Stimulated activated effector memory CD8-positive, alpha-beta T cell treated with anti-CD3 and anti-CD28 coated beads, Interleukin-12 subunit alpha, Interleukin-12 subunit beta, amount 100 ng/mL, for 72 hours (primary cell): ENCODE data around the gene EXOC1L.
A peak's percentile ranks its signal among the peaks of the same experiment; 100 is the strongest.
"Not testable (repeated sequence)": the region's sequence is repeated elsewhere in the genome, so short reads cannot be mapped to it uniquely, and the experiment has no call there.

Experiments used
- ATAC-seq: fragments of 150-1000 bp; cut with Tn5 transposase; 2 replicates; pipeline ENCODE4 v1.10.0; 2021
- DNase-seq, 2 donors: peaks; one replicate each; pipeline ENCODE4 v3.0.0; 2021 to 2022; ENCODE audit warnings: low spot score in 2 of 2
- H3K27ac Mint-ChIP-seq: one replicate; pipeline ENCODE4 v1.8.0; 2022; ENCODE audit warnings: mild to moderate bottlenecking, mixed read lengths
- H3K36me3 Mint-ChIP-seq: one replicate; pipeline ENCODE4 v1.8.0; 2022; ENCODE audit warnings: mild to moderate bottlenecking, mixed read lengths
- H3K4me1 Mint-ChIP-seq: one replicate; pipeline ENCODE4 v1.8.0; 2022; ENCODE audit warnings: mixed read lengths
- H3K4me3 Mint-ChIP-seq: one replicate; pipeline ENCODE4 v1.8.0; 2022; ENCODE audit warnings: mild to moderate bottlenecking, mixed read lengths
- H3K9me3 Mint-ChIP-seq: one replicate; pipeline ENCODE4 v1.8.0; 2022; ENCODE audit warnings: mixed read lengths

Gene EXOC1L

GRCh38 chr4:55824865-55825264, 5.3 kb downstream of the EXOC1L start:
- DNase-seq: no peak
- Mint-ChIP-seq H3K36me3 (no peaks in the 10 kb centered on the region), H3K4me1 (peaks cover 1% of the 10 kb centered on the region), H3K27ac (no peak overlapping the region), H3K9me3 (no peaks in the 10 kb centered on the region), H3K4me3 (no peak overlapping the region)
- ATAC-seq: no peak

GRCh38 chr4:55826986-55827385, 7.4 kb downstream of the EXOC1L start:
- H3K27ac Mint-ChIP-seq: no peak overlapping the region
- no peaks in the 10 kb centered on the region for H3K9me3 Mint-ChIP-seq
- H3K4me3 Mint-ChIP-seq: no peak overlapping the region
- DNase-seq (no peak), ATAC-seq (no peak)
- no peaks in the 10 kb centered on the region for H3K36me3 Mint-ChIP-seq
- no peaks in the 10 kb centered on the region for H3K4me1 Mint-ChIP-seq

GRCh38 chr4:55827582-55827981, 8.0 kb downstream of the EXOC1L start:
- Mint-ChIP-seq H3K36me3 (no peaks in the 10 kb centered on the region), H3K4me3 (no peak overlapping the region), H3K9me3 (no peaks in the 10 kb centered on the region), H3K27ac (no peak overlapping the region), H3K4me1 (no peaks in the 10 kb centered on the region)
- no peak for DNase-seq
- ATAC-seq: no peak

- no peak for DNase-seq
Observed at GRCh38 chr4:55830048-55830447, 10.5 kb downstream of the EXOC1L start.

GRCh38 chr4:55830716-55831115, 11.1 kb downstream of the EXOC1L start:
- Mint-ChIP-seq H3K36me3 (no peaks in the 10 kb centered on the region), H3K27ac (no peak overlapping the region), H3K9me3 (no peaks in the 10 kb centered on the region), H3K4me3 (no peak overlapping the region), H3K4me1 (no peaks in the 10 kb centered on the region)
- DNase-seq (no peak), ATAC-seq (no peak)

More at GRCh38 chr4:55830048-55830447, 10.5 kb downstream of the EXOC1L start:
- Mint-ChIP-seq H3K27ac (no peak overlapping the region), H3K9me3 (no peaks in the 10 kb centered on the region), H3K36me3 (no peaks in the 10 kb centered on the region), H3K4me3 (no peak overlapping the region), H3K4me1 (no peaks in the 10 kb centered on the region)
- no peak for ATAC-seq

GRCh38 chr4:55834086-55834795, 14.7 kb downstream of the EXOC1L start:
- H3K27ac Mint-ChIP-seq: no peak overlapping the region
- H3K9me3 Mint-ChIP-seq: no peaks in the 10 kb centered on the region
- no peak for ATAC-seq
- H3K4me1 Mint-ChIP-seq: no peaks in the 10 kb centered on the region
- no peak overlapping the region for H3K4me3 Mint-ChIP-seq
- H3K36me3 Mint-ChIP-seq: no peaks in the 10 kb centered on the region
- DNase-seq: no peak

- no peaks in the 10 kb centered on the region for H3K36me3 Mint-ChIP-seq
- no peaks in the 10 kb centered on the region for H3K9me3 Mint-ChIP-seq
- H3K4me1 Mint-ChIP-seq: no peaks in the 10 kb centered on the region
- H3K27ac Mint-ChIP-seq: no peak overlapping the region
- DNase-seq: no peak
- H3K4me3 Mint-ChIP-seq: no peak overlapping the region
- no peak for ATAC-seq
Observed at GRCh38 chr4:55837903-55838302, 18.3 kb downstream of the EXOC1L start.

- no peak overlapping the region for H3K4me3 Mint-ChIP-seq
- ATAC-seq (no peak), DNase-seq (no peak)
- H3K27ac Mint-ChIP-seq: no peak overlapping the region
- H3K36me3 Mint-ChIP-seq: no peaks in the 10 kb centered on the region
- H3K4me1 Mint-ChIP-seq: no peaks in the 10 kb centered on the region
- no peaks in the 10 kb centered on the region for H3K9me3 Mint-ChIP-seq
Observed at GRCh38 chr4:55838356-55838755, 18.8 kb downstream of the EXOC1L start.

GRCh38 chr4:55838952-55839351, 19.4 kb downstream of the EXOC1L start:
- Mint-ChIP-seq H3K9me3 (no peaks in the 10 kb centered on the region), H3K36me3 (no peaks in the 10 kb centered on the region), H3K27ac (no peak overlapping the region), H3K4me1 (no peaks in the 10 kb centered on the region), H3K4me3 (no peak overlapping the region)
- ATAC-seq (no peak), DNase-seq (no peak)

GRCh38 chr4:55840956-55841355, 21.4 kb downstream of the EXOC1L start:
- DNase-seq: no peak
- Mint-ChIP-seq H3K4me1 (no peaks in the 10 kb centered on the region), H3K36me3 (no peaks in the 10 kb centered on the region), H3K27ac (no peak overlapping the region), H3K9me3 (no peaks in the 10 kb centered on the region), H3K4me3 (no peak overlapping the region)
- no peak for ATAC-seq

- H3K4me3 Mint-ChIP-seq, H3K4me1 Mint-ChIP-seq, ATAC-seq, H3K36me3 Mint-ChIP-seq, H3K9me3 Mint-ChIP-seq, H3K27ac Mint-ChIP-seq, DNase-seq: not testable (repeated sequence)
Observed at GRCh38 chr4:55841373-55842239, 22.0 kb downstream of the EXOC1L start.

GRCh38 chr4:55842312-55842711, 22.7 kb downstream of the EXOC1L start:
- H3K9me3 Mint-ChIP-seq, DNase-seq, H3K36me3 Mint-ChIP-seq, H3K4me1 Mint-ChIP-seq, ATAC-seq, H3K4me3 Mint-ChIP-seq, H3K27ac Mint-ChIP-seq: not testable (repeated sequence)

- Mint-ChIP-seq H3K4me1 (peaks cover 20% of the 10 kb centered on the region), H3K27ac (no peak overlapping the region), H3K4me3 (no peak overlapping the region), H3K36me3 (no peaks in the 10 kb centered on the region), H3K9me3 (no peaks in the 10 kb centered on the region)
- DNase-seq: no peak
- no peak for ATAC-seq
Observed at GRCh38 chr4:55849724-55850123, 30.1 kb downstream of the EXOC1L start.

GRCh38 chr4:55851885-55852284, 32.3 kb downstream of the EXOC1L start:
- Mint-ChIP-seq H3K4me1 (peaks cover 20% of the 10 kb centered on the region), H3K4me3 (no peak overlapping the region), H3K27ac (peak overlapping the region; percentile 19), H3K9me3 (no peaks in the 10 kb centered on the region), H3K36me3 (no peaks in the 10 kb centered on the region)
- ATAC-seq: no peak
- DNase-seq: peak in 1 of 2 donors; percentile 53

GRCh38 chr4:55853484-55854046, 34.0 kb downstream of the EXOC1L start, which contains the start of gene EXOC1:
TSS of gene EXOC1 (plus strand) at chr4:55853648. CDS start at chr4:55858324, 4,676 bp downstream.
- Mint-ChIP-seq H3K4me3 (no peak within 1 kb of the TSS), H3K4me1 (peaks cover 20% of the 10 kb centered on the region), H3K36me3 (peaks cover 4% of the 10 kb centered on the region), H3K9me3 (no peaks in the 10 kb centered on the region), H3K27ac (no peak within 1 kb of the TSS)
- DNase-seq (peak; percentile 92 to 98), ATAC-seq (peak; percentile 95)
